ENCODE results near the gene IKBKE.

IKBKE gene

DNA sequence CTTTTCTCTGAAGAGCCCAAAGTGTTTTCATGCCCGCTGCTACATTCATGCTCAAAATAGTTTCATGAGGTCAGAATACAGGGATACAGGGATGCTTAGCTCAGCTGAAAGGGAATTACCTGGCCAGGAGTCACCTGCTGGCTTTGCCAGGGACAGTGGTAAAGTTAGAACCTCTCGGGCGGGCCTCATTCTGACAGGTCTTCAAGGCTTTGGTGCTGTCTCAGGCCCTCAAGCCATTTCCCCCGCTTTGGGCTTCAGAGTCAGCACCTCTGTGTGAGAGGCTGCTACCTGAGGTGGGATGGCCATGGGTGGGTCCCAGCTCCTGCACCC, 42.5 kb downstream of the IKBKE start:
- no peak for DNase-seq (ENCODE audit: low spot score)

DNA sequence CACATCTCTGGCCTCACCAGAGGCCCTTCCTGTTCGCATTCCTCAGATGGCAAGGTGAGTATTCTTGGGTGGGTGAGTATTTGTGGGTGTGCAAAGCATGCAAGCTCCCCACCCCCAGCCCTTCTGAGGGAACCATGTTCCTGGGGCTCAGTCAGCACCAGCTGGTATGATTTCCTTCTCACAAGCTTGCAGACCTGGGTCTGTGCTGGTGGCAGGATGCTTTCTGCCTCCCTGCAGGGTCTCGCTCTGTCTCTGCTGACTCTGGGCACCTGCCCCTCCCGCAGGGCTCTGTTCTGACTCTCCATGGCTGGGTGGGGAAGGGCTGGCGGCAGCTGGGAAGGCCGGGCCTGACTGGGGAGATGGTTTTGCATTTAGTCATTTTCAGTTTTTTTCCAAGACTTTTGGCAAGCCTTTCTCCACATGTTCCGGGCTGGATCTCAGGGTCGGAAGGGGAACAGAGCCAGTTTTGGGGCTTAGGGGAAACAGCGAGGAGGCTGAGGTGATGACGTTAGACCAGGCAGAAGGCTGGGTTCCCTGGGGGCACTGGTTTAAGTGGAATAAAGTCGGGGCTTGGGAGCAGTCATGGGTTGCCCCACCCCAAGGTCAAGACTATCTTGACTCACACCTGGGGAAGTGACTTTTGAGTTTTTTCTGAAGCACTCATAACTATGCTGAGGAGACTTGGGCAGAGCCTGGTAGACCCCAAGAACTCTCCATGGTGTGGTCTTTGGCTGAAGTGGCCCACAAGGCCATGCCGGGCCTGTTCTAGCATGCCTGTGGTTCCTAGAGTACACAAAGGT, 43.2 kb downstream of the IKBKE start:
- DNase-seq (ENCODE audit: low spot score): peak; percentile 90

DNA sequence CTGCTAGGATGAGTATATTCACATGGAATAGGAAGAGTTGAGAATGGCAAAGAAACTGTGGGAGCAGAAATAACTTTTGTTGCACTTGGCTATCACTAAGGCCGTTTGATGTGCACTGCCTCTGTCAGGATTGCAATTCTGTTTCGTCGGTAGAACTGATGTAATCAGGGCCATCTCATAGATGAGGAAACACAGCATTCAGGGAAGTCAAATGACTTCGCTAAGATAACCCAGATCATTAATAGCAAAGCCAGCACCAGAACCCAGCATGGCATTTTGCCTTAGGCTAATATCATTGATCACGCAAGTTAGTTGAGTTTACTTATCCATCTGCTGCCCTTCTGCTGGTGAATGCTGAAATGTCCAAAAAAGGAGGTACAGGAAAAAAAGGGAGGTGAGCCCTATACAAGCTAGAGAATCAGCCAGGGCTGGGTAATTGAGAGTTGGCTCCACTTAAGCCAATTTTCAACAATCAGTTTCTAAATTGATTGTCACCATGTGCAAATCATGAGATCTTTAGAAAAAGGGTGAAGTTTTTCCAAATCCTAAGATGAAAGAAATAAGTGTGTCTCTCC, 44.6 kb downstream of the IKBKE start:
- no peak for DNase-seq (ENCODE audit: low spot score)

DNA sequence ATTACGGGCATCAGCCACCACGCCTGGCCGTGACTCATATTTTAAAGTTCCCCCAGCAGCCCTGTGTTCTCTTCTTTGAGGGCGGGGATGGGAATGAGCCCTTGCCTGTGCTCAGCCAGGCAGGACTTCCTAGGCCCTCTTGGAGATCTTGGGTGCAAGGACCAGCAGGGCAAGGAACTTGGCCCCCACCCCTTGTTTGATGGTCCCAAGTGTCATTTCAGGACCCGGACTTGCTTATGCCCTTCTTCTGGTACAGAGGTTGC, 46.4 kb downstream of the IKBKE start:
- no peak for DNase-seq (ENCODE audit: low spot score)

DNA sequence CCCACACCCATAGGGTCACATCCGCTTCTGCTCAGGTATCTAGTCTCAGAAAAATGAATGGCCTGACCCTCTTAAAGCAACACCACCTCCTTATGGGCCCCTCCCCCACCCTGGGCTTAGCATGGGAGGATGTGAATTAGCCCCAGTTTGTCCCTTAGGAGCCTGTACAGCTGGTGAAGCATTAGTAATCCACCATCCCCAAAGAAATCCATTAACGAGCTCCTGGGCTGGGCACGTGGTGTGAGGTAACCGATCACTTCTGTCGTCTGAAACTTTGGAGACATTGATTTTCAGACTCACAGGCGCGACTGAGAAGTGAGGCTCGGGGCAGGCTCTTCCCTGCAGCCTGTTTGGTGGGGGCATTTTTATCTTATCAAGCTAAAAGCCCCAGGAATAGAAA, 47.5 kb downstream of the IKBKE start:
- no peak for DNase-seq (ENCODE audit: low spot score)

DNA sequence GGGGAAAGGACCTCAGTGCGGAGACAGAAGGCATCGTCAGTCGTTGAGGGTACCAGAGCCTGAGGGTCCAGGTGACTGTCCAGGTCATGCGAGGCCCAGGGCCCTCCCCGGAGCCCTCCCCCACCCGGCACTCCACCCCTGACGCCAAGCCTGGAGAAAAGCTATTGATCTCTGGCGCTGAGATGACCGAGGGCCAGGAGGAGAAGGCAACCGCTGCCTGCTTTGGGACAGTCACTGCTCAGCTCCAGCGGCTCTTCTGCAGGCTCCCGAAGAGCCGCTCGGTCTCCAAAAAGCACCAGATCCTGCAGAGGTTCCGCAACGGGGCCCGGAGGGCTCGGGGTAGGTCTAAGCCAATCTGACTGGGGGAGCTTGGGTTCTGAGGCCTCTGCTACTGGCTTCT, 47.9 kb downstream of the IKBKE start:
- no peak for DNase-seq (ENCODE audit: low spot score)

DNA sequence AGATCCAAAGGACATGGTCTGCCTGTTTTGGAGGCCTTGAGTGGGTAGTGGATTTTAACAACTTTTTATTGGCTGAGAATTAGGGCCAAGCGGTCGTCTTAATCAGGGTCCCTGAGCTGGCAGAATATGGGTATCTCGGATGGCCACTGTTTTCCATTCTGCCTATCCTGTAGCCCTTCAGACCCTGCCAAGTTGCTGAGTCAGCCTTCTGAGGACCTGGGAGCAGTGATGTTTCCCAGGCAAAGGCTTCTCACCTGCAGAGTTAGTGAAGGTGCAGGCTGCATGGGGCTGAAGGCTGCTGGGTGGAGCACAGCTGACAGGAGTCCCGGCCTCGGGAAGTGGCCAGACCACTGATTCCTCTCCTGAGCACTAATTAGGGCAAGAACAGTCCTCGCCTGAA, 48.5 kb downstream of the IKBKE start:
- no peak for DNase-seq (ENCODE audit: low spot score)

DNA sequence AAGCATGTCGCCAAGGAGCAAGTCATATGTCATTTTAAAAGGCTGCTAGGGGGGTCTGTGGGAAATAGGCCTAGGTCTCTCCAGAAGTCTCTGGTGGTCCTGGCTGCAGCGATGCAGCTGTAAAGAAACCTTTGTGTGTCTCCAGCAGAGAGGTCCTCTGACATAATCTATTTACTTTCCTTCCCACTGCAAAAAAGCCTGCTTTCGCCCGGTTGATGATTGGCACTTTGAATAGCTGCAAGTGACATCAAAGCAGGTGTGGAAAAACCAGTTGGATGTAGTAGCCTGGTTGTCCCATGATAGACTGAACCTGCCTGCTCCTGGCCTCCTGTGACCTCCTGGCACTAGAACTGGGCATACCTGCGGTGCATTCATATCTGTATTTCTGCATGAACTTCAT, 50.9 kb downstream of the IKBKE start:
- DNase-seq (ENCODE audit: low spot score): no peak

DNA sequence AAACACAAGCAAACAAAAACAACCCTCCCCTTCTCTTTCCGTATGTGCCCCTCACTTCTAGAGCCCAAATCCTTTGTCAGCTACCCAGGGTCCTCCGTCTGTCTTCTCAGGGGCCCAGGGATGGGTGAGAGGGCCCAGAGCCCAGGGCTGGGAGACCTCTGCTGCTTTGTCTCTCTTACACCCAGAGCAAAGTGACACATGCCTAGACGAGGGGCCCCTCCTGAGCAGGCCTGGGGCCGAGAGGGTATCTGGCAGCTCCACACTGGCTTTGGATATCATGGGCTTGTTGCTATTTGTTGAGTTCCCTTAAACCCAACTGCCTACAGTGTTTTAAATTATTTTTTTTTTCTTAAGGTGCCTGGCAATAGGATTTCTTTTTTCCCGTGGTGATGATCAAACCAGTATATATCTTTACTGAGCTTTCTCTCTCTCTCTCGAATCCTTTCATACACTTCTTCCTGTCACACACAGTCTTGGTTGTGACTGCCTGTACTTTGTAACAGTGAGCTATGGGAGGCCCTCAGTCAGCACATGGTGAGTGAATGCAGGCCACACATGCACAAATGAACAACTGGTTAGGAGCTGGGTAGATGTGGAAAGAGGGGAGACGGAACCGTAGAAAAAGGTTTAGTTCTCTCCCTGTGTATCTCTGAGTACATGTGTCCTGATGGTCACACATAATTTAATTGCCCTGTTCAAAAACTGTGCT, 51.6 kb downstream of the IKBKE start:
- DNase-seq (ENCODE audit: low spot score): no peak

DNA sequence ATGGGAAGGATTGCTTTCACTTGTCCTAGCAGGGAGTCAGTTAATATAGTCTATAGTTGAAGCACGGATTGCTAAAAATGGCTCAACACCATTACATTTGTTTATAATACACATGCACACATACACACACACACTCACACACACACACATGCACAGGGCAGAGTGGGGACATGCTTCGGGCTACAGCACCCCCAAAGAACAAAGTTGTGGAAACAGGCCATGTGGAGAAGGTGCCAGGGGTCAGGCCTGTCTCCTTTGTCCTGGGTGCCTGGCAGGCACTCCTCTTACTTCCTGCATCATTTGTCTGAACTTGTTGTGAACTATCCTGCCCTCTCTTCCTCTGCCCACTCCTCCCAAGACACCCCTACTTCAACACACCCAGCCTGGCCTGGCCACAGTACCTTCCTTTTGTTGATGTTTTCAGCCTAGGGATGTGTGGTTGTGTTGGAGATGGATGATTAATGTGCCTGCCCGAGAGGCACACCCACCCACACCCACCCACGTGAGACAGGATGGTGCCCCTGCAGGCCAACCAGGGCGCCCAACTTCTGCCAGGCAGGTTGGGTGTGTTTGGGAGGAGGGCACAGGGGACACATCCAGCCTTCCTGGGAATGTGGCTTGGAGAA, 54.6 kb downstream of the IKBKE start:
- DNase-seq (ENCODE audit: low spot score): no peak

DNA sequence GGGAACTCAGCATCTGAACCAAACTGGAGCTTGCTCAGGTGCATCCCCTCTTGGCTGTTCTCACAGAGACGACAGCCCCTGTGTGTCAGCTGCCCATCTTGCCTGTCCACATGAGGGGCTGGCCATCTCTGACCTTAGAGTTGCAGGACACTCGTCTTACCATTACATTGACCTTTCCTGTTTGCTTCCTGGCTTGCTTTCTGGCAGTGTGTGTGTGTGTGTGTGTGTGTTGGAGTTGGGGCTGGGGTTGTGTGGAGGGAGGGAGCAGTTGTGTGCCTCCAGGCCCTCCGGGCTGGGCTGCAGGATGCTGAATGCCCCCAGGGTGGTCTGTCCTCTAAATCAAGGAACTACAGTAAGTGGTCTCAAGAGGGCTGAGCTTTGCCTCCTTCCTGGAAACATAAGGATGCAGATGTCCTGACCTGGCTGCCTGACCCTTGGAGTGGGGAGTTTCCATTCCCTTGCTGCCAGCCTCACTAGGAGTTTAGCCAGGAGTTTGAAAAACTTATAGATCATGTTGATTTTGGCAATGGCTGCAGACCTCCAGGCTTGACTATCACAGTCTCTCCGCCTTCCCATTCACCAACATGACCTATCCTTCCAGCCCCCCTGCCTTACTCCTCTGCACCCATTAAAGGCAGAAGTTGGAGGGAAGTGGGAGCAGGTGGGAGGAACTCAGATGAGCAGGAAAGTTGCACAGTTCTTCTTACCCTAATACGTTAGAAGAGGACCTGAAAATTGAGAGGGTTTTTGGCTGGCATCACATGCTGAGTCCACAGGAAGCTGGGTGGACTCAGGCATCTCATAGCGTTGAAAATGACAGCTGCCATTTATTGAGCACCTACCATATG, 56.0 kb downstream of the IKBKE start:
- no peak for DNase-seq (ENCODE audit: low spot score)

DNA sequence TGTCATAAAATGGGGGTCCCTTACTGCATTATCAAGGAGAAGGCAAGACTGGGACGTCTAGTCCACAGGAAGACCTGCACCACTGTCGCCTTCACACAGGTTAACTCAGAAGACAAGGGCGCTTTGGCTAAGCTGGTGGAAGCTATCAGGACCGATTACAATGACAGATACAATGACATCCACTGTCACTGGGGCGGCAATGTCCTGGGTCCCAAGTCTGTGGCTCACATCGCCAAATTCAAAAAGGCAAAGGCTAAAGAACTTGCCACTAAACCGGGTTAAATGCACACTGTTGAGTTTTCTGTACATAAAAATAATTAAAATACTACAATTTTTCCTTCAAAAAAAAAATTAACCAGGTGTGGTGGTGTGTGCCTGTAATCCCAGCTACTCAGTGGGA, 59.1 kb downstream of the IKBKE start:
- no peak for DNase-seq (ENCODE audit: low spot score)

DNA sequence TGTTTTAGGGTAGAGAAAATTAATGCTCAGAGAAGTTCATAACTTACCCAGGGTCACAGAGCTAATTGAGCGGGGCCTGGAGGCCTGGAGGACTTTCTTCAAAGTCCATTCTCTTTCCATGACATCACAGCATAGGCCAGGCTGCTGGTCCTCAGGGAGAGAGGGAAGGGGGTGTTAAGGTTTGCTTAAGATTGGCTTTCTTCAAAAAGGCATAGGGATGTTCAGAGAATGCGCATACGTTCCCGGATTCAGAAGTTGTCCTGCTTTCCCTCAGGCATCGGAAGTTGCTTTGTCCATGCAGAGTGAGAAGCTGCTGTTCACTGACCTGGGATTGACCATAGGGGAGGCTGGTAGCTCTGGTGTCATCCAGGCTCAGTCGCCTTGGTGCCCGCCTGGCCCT, 62.1 kb downstream of the IKBKE start:
- DNase-seq (ENCODE audit: low spot score): no peak

DNA sequence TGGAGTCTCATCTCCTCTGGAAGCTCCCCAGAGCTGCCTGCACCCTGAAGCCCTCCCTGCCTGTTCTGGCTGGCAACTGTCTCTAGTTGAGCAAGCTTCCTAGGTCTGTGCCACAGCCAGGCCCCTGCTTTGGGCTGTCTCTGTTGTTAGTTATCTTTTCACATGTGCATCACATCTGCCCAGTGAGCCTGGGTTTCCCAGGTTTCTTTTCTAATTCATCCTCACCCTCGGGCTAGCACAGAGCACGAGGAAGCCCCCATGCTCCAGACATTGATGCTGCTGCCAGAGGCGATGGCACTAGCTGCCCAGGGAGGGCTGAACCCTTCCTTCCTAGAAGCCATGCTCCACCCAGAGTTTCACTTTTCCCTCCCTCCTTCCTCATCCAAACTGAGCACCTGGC, 64.3 kb downstream of the IKBKE start:
- no peak for DNase-seq (ENCODE audit: low spot score)

DNA sequence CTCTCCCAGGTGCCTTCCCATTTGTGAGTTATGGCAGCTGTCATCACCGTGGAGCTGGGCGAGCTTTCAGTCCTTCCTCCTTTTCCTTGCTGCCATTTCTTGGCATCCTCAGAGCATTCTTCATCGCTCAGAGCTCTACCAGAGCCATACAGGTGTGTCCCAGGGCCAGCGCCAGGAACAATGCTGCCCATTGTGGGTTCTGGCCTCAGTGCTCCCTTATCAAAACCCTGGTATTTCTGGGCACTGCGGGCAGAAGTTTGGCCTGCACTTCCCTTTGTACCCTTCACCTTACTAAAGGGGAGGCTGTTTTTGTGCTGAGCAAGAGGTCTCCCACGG, 65.5 kb downstream of the IKBKE start:
- no peak for DNase-seq (ENCODE audit: low spot score)

DNA sequence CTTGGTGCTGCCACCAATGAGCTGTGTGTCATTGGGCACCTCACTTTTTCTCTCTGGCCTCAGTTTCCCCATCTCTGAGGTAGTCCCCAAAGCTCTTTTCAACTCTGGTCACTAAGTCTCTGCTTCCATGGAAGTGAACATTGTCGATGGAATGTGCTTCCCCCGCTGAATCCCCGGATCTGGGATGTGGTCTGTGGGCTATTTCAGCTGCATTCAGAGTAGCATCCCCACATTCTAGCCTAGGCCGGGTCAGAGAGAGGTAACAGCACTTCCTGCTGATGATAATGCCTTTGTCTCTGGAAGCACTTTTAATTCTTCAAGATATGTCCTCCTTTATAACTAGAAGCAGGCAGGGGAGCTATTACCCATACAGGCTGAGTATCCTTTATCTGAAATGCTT, 66.9 kb downstream of the IKBKE start:
- no peak for DNase-seq (ENCODE audit: low spot score)

DNA sequence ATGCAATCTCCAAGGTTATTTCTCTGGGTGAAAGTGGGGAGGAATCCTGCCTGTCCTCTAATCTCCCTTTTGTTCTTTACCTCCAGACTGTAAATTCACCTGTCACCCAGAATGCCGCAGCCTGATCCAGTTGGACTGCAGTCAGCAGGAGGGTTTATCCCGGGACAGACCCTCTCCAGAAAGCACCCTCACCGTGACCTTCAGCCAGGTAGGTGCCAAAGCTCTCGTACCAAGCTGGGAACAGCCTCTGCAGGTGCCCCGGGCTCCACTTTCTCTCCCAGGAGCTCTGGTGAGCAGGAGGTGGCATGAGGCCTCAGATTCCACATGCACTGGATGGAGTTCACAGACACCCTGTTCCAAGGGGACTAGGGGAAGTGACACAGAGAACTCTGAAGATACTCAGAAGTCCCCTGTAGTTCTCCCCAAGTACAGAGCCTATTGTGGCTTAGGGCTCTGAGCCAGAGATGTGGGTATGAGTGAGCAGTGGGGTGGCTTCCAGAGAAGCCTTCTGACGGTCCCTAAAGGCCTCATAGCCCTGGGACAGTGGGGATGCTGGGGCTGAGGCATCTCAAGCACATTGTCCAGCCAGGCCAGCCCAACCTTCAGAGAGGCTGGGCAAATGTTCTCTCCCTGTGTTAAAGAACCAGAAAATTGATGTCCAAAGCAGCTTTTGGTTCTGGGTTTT, 68.0 kb downstream of the IKBKE start:
- no peak for DNase-seq (ENCODE audit: low spot score)

DNA sequence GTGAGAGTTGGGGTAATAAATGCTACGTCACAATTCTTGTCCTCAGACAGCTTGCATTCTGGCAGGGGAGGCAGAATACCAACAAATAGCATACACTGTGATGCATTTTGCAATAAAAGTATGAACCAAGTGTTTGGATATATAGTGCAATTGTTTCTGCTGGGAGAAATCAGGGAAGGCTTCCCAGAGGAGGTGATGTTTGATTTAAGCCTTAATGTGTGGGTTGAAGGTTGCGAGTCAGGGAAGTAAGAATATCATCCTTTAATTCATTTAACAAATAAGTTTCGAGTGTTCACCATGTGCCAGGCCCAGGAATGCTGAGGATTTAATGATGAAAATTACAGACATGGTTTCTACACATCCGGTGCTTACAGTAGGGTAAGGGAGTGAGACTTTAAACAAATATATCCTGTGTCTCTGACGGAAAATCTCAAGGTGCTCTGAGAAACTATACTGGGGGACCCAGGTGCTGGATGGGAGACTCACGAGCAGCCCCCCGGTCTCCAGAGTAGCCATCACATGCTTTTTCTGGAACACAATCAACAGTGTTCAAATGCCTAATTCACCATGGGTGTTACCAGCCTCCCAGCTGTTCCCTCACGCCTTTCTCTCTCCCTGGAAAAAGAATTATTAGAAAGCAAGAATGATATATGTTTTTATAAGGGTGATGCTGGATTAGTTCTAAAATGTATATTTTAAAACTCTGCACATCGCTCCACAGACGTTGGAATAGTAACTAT, 68.8 kb downstream of the IKBKE start:
- DNase-seq (ENCODE audit: low spot score): no peak

DNA sequence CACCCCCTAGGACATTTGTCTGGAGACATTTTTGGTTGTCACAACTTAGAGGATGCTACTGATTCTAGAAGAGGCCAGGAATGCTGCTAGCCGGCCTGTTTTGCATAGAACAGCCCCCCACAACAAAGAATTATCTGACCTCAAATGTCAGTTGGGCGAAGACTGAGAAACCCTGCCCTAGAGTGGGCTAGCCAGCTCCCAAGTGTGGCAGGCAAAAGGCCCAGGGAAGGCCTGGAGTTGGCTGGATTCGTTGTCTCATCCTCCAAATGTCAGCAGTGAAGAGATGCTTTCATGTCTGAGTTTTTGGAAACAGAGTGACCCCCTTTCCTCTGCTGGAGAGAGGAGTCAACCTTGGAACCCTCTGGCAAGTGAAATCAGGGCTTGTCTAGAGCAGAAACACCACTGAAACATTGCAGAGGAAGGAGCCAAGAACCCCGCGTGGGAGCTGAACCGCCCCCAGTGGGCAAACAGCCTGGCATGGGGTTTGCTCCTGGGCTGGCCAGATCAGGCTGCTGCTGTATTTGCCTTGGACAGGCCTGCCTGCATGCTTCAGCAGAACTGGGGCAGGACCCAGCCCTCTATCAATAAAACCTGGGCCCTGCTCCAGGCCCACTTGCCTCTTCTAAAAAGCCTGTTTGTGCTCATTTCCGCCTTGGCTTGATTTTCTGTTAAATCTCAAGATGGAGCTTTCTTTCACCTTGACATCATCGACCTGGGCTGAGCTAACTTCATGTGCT, 69.9 kb downstream of the IKBKE start:
- DNase-seq (ENCODE audit: low spot score): no peak

DNA sequence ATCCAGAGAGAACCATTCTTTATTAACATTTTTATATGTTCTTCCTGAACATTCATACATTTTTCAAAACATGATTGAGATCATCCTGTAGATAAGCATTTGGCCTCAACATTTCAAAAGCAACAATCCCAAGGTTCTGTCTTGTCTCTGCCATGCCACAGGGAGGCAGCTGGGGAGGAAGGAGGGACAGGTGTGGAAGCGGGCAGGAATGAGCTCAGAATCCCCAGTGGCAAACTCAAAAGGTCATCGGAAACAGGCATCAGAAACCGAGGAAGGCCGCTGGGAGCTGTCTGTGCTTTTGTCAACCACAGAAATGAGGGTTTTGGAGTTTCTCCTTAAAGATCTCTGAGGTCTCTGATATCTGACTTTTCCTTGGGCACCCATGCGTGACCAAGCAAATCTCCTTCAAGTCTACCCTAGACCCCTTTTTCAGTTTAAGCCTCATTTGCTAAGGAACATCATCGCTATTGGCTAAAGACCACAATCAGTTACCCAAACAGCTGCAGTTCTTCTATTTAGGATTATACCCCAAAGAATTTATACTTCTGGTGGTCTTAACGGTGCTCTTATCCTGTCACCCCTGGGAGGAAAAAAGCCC, 71.1 kb downstream of the IKBKE start:
- no peak for DNase-seq (ENCODE audit: low spot score)

Measured in hepatic stellate cell (primary cell).